ENCODE results near the gene PROM2.
"Not testable (repeated sequence)": the region's sequence is repeated elsewhere in the genome, so short reads cannot be mapped to it uniquely, and the experiment has no call there.

The PROM2 gene, protein sequence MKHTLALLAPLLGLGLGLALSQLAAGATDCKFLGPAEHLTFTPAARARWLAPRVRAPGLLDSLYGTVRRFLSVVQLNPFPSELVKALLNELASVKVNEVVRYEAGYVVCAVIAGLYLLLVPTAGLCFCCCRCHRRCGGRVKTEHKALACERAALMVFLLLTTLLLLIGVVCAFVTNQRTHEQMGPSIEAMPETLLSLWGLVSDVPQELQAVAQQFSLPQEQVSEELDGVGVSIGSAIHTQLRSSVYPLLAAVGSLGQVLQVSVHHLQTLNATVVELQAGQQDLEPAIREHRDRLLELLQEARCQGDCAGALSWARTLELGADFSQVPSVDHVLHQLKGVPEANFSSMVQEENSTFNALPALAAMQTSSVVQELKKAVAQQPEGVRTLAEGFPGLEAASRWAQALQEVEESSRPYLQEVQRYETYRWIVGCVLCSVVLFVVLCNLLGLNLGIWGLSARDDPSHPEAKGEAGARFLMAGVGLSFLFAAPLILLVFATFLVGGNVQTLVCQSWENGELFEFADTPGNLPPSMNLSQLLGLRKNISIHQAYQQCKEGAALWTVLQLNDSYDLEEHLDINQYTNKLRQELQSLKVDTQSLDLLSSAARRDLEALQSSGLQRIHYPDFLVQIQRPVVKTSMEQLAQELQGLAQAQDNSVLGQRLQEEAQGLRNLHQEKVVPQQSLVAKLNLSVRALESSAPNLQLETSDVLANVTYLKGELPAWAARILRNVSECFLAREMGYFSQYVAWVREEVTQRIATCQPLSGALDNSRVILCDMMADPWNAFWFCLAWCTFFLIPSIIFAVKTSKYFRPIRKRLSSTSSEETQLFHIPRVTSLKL

DNA sequence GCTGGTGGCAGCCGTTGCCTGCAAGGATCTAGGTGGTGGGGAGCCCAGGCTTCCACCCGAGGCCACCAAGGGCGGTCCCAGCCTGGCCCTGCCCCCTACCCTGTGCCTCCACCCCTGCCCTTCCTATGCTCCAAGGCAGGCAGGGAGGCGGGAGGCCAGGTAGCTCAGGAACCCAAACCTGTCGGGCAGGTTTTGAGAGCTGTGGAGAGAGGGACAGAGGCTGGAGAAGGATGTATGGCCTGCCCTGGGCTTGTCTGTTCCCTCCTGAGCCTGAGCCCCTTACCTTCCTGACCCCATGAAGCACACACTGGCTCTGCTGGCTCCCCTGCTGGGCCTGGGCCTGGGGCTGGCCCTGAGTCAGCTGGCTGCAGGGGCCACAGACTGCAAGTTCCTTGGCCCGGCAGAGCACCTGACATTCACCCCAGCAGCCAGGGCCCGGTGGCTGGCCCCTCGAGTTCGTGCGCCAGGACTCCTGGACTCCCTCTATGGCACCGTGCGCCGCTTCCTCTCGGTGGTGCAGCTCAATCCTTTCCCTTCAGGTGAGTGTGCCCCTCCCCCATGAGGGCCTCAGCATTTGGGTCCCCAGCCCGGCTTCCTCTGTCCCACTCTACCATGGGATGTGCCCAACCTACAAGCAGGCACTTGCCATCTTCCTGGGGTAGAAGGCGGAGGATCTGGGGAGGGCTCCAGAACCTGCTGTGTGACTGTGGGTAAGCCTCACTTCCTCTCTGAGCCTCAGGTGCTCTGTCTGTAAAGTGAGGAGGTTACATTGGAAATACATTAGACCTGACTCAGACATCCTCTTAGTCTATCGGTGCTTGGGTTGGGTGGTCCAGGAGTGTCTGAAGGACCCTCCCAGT is at the start of gene PROM2:
TSS of gene PROM2 (plus strand) at position 159 of the 860 bp plus-strand sequence. CDS start at position 296, 137 bp downstream.
- in situ Hi-C loops (cut with MboI; ENCODE audit: low sequenced_read_pairs) = no loop called here

DNA sequence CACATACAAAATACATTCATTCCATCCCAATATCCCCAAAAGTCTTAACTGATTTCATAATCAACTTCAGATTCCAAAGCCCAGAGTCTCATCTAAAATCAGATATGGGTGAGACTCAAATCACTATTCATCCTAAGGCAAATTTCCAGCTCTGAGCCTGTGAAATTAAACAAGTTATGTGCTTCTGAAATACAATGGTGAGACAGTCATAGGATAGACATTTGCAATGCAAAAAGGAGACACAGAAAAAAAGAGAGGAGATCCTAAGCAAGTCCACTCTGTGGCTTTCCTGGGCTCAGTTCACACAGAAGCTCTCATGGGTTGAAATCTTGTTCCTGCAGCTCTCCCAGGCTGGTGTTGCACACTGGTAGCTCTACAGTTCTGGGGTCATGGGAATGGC is 48.6 kb upstream of the PROM2 start:
- in situ Hi-C loops (cut with MboI; ENCODE audit: low sequenced_read_pairs) = no loop called here

DNA sequence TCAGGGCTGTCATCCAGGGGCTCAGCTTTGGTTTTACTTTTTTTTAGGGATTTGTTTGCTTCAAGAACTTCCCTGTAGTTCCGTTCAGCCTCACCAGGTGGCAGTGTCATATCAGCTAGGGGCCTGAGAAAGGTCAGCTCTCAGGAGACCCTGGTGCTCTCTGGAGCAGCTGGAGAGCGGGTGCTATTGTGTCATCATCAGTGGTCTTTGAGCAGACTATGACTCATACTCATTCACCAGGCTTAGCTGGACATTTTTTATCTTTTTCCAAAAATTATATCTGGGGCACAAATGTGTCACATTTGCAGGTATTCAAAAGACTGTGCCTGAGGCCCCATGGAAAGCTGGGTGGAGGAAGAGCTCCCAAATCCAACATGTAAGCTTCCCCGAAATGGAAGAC is 42.5 kb upstream of the PROM2 start:
- in situ Hi-C loops (cut with MboI; ENCODE audit: low sequenced_read_pairs) = no loop called here

DNA sequence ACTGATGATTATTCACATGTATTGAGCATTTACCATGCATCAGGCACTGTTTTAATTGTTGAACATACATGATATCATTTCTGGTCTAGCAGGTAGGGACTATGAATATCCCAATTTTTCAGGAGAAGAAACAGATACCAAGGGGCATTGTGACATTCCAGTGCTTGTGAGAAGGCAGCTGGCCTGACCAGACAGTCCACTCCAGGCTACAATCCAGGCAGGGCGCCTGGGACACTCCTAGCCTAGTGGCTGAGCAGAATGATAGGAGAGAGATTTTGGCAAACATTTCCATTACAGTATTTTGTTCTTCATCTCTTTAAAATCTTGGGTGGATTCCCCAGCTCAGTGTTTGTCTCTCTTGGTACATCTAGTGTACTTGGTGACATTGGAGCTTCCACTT is 42.0 kb upstream of the PROM2 start:
- in situ Hi-C loops (cut with MboI; ENCODE audit: low sequenced_read_pairs) = no loop called here

DNA sequence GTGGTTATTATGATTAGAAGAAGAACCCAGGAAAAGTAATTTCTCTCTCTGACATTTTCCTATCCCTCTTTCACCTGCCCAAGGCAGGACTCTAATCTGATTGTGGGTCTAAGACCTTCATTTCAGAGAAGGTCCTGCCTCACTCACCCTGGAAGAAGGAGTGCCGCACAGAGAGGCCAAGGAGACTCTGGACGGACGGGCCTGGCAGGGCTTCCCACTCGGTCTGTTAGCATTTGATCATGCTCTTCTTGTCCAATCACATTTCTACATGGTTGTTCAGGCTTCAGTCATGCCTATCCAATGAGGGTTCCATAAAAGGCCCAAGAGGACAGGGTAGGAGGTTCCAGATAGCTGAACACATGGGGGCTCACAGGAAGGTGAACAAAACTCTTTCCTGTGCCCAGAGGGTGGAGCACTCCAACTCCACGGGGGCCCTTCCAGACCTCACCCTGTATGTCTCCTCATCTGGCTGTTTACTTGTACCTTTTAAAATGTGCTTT is 39.9 kb upstream of the PROM2 start:
- in situ Hi-C loops (cut with MboI; ENCODE audit: low sequenced_read_pairs) = no loop called here

DNA sequence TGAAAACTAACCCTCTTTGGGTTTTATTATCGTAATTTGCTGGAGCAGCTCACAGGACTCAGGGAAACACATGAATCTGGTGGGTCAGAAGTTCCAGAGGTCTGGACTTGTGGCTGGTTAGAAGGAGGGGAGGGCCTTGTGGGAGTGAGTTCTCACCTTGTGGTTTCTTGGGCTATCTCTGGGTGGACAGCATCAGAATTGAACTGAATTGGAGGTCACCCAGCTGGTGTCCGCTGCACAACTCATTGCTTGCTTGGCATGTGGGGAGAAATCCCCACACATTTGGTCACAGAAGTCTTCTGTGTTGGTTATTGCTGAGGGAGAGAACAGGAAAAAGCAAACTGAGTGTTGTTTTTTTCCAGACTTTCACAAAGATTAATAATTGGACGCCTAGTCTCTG is 39.4 kb upstream of the PROM2 start:
- in situ Hi-C loops (cut with MboI; ENCODE audit: low sequenced_read_pairs) = no loop called here

DNA sequence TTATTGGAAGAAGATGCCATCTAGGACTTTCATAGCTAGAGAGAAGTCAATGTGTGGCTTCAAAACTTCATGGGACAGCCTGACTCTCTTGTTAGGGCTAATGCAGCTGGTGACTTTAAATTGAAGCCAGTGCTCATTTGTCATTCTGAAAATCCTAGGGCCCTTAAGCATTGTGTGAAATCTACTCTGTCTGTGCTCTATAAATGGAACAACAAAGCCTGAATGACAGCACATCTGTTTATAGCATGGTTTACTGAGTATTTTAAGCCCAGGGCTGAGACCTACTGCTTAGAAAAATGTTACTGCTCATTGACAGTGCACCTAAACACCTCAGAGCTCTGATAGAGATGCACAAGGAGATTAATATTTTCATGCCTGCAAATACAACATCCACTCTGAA is 36.1 kb upstream of the PROM2 start:
- in situ Hi-C loops (cut with MboI; ENCODE audit: low sequenced_read_pairs) = no loop called here

DNA sequence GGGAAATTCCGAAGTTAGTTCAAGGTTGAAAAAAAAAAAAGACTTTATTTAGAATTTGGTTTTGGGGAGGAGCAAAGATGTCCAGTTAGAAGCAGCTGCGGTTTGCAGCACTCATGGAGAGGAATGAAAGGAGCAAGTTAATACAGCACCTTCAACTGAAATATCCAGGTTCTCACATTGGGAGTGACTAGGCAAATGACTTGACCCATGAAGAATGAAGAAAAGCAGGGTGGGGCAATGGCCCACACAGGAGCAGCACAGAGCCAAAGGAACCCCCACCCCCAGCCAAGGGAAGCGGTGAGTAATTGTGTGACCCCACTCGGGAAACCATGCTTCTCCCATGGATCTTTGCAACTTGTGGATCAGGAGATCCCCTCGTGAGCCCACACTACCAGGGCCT is 34.2 kb upstream of the PROM2 start:
- in situ Hi-C loops (cut with MboI; ENCODE audit: low sequenced_read_pairs) = no loop called here

DNA sequence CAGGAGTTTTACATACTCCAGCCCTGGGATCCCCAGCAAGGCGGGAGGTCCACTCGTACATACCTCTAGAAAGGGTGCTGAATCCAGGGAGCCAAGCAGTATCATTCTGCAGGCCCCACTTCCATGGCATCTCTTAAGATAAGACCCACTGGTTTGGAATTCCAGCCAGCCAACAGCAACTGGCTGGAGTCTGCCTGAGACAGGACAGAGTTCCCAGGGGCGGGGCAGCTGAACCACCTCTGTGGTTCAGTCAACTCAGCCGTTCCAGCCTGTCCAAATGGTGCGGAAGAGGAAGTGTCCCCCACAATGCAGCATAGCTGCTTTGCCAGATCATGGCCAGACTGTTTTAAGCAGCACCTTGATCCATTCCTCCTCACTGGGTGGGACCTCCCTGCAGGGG is 33.7 kb upstream of the PROM2 start:
- in situ Hi-C loops (cut with MboI; ENCODE audit: low sequenced_read_pairs) = no loop called here

DNA sequence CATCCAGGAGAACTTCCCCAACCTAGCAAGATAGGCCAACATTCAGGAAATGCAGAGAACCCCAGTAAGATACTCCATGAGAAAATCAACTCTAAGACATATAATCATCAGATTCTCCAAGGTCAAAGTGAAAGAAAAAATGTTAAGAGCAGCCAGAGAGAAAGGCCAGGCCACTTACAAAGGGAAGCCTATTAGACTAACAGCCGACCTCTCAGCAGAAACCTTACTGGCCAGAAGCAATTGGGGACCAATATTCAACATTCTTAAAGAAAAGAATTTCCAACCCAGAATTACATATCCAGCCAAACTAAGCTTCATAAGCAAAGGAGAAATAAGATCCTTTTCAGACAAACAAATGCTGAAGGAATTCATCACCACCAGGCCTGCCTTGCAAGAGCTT is 32.2 kb upstream of the PROM2 start:
- in situ Hi-C loops (cut with MboI; ENCODE audit: low sequenced_read_pairs) = not testable (repeated sequence)

DNA sequence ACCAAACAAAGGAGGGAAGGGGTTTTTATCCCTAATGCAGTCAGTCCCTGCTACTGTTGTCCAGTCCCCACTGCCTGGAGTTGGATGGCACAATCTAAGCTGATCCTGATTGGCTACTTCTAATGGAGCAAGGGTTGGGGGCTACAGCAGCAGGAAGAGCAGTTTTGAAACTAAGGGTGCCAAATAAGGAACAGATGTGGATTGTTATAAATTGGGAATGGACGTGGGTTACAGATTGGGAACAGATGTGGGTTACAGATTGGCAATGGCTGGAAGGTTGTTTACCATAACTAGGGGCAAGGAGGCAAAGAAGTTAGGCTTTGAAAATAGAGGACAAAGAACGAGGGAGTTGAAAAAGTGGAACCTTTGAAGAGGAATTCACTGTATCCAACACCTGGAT is 16.0 kb upstream of the PROM2 start:
- in situ Hi-C loops (cut with MboI; ENCODE audit: low sequenced_read_pairs) = no loop called here

DNA sequence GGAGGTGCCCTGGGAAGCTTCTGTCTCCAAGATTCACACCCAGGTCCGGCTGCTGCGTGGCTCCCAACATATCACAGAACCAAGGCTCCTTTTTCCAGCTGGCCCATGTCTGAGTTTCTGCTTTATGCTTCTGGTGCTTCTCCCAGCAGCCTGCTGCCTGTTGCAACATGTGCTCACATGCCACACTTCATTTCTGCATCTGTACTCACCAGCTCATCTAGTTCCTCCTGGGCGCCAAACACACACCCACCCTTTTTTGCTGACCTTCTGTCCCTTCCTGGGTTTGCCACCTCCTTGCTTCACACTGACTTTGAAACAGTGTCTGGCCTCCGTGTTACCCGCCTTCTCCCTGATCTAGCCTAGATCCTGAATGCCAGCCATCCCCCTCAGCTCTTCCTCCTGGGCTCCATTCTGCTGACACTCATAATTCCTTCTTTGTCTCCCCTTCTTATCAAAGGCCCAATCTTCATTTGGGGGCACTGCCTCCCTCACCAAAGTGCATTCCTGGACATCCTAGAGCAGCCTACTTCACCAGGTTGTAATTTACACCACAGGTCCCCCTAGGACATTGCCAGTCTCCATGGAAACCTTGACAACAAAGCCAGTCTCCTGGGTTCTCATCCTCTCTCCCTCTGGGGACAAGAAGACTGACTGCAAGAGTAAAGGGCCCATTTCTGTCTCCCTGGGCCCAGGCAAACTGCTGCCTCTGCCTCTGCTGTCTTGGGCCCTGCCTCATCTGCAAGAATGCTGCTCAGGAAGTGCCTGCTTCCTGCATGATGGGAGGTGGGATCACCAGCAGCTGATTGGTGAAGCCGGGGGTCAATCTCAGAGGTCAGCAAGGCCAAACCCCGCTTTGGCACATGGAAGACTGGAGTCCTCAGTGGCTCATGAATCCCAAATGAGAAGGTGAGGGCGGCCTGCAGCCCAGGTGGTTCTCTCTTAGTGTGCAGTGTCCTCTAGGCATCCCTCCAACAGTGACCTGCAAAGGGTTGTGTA is 13.9 kb upstream of the PROM2 start:
- in situ Hi-C loops (cut with MboI; ENCODE audit: low sequenced_read_pairs) = no loop called here

DNA sequence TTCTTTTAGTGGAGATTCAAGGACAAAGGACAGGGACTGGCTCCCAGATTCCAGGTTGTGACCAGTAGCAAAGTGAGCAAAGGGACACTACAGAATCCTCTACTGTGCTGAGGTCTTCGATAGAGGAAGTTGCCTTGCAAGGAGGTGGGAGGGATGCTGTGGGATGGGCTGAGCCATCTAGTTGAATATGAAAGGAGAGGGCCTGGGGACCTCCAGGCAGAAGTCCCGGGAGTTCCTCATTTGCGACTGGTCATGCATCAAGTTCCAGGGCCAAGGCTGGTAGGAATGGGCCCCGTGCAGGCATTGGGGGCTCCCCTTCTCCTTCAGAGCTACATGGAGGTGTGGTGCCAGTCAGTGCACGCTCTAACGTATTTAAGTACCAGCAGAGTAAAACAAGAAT is 12.6 kb upstream of the PROM2 start:
- in situ Hi-C loops (cut with MboI; ENCODE audit: low sequenced_read_pairs) = no loop called here

DNA sequence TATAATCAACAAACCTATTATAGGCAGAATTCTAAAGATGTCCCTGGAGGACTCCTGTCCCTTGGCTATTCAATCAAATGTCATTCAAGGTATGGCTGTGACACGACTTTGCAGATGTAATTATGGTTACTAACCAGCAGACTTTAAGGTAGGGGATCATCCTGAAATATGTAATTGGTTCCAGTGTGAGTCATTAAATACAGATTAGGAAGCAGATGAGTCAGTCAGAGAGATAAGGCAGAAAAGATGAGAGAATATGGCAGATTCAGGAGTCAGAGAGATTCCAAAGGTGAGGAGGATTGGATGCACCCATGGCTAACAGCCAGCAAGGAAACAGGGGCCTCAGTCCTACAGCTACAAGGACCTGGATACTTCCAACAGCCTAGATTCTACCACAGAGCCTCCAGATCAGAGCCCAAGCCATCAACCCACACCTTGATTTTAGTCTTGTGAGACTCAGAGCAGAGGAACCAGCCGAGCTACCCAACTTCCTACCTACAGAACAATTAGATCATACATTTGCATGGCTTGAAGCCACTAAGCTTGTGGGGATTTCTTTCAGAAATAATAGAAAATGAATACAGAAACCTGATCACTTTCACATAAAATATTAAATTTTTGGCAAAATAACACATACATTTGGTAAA is 11.2 kb upstream of the PROM2 start:
- in situ Hi-C loops (cut with MboI; ENCODE audit: low sequenced_read_pairs) = no loop called here

DNA sequence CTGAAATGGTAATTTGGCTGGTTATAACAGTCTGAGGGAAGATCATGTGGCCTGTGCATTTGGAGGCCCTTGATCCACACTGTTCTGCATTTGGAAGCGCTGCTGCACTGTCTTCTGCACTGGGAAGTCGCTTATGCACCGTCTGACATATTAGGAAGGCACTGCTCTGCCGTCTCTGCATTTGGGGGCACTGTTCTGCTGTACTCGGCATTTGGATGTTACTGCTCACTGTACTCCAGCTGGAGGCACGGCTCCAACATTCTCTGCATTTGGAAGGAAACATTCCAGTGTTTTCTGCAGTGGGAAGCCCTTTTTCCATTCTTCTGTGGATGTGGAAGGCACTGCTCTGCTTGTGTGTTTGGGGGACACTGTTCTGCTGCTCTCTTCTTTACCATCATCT is 9.6 kb upstream of the PROM2 start:
- in situ Hi-C loops (cut with MboI; ENCODE audit: low sequenced_read_pairs) = no loop called here

DNA sequence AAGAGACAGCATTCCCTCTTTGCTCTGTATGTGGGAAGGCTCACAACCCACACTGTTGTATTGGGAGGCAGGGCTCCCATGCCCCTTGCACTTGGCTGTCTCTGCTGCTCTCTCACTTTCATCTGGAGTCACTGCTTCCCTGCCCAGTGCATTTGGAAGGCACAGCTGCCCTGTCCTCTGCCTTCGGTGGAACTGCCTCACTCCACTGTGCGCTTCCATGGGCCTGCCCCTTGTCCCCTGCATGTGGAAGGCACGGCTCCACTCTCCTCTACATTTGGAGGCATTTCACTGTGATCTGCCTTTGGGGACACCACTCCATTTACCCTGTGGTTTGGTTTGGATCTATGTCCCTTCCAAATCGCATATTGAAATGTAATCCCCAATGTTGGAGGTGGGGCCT is 9.1 kb upstream of the PROM2 start:
- in situ Hi-C loops (cut with MboI; ENCODE audit: low sequenced_read_pairs) = no loop called here

DNA sequence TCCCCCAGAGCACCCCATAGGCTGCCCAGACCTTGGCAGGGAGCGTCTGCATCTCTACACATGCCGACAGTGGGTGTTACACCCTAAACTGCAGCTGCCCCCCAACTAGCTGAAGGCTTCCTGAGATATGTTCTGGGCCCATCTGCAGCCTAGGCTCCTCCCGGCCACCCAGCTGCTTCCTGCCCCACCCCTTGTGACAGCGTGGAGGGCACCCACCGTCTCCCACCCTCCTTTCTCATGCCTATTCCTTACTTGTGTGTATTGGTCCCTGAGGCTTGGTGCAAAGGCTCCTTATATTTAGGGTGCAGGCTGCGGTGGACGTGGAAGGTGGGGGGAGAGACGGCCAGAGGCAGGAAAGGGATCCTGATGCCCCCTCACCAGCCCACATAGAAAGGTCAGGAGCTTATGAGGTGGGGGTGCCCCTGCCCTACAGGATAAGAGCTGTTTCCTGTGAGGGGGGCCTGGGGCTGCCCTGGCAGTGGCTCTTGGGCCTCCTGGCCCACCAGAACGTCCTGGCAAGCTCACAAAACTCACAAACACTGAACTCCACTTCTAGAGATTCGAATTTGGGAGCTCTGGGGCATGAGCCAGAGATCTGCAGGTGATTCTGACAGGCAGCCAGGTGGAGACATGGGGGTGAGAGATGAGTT is 7.3 kb upstream of the PROM2 start:
- in situ Hi-C loops (cut with MboI; ENCODE audit: low sequenced_read_pairs) = no loop called here

DNA sequence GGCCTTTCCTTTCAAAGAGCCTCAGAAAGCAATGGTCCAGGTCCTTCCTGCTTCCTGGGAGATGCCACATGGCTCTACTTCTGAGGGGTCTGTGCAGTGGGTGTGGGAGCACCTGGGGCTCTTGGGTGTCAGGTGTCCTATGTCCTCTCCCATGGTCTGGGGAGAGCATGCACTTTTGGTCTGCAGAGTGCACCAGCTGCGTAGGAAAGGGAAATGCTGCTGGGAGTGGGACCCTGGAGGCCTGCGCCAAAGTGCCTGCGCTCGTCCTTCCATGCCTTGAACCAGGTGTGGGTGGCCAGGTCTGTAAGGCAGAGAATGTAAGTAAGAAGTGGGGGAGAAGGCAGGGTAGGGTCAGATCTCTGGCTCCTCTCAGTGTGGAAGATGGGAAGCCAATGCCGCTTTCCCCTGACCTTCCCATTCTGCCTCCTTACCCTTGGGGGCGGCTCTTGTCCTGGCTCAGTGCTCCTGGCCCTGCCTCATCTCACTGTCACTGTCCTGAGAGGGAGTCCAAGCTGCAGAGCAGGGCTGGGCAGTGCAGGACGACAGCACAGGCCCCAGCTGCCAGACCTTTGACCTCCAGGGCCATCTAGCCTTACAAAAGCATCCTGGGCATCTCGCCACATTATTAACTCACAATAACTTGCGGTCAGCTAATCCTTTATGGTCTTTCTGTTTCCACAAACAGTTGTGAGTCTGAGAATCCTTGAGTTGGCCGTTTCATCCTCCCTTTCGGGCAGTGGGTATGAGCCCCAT is 6.6 kb upstream of the PROM2 start:
- in situ Hi-C loops (cut with MboI; ENCODE audit: low sequenced_read_pairs) = no loop called here

Measured in HL-60/S4 treated with retinoic acid at 250 ng/mL for 4 days and 3 days (cell line).